Erythroblast (primary cell): ENCODE results near the gene LAPTM5.

ENCODE experiments used
- GATA1 ChIP-seq: IDR thresholded peaks from 2 replicates; pipeline ENCODE4 v1.6.1; 2011; ENCODE audit warnings: low read depth, mild to moderate bottlenecking, control low read depth, low read length, moderate library complexity
- POLR2A ChIP-seq: IDR thresholded peaks from 2 replicates; pipeline ENCODE4 v1.6.1; 2011; ENCODE audit warnings: mild to moderate bottlenecking, low read length

DNA sequence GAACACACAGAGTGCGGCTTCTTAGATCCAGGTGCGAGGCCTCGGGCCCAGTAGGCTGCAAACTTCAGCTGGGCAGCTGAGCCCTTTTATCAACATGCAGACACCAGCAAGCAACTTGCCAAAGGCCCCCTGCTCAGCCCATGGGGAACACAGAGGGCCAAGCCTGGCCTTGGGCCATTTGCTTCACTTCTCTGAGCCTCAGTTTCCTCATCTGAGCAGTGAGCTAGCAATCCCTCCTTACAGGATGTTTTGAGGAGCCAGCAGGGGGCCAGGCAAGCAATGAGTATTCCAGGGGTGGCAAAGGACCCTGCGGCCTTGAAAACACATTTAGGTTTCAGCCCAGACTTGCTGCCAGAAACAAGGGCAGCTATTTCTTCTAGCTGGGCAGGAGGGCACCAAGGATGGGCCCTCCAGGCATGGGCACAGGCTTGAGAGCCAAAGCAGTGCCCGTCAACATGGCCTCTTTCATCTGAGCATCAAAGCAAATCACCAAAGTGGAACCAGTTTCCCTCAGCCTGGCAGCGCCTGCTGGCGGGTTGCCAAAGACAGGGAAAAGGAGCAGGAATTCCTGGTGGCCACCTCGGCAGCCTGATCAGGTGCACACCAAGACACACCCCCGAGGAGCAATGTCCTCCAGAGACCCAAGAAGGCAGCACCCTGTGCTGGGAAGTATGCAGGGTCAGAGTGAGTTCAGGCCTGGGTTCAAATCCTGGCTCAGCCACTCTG is 35.6 kb downstream of the LAPTM5 start:
- TF ChIP-seq POLR2A (no peak), GATA1 (no peak)
